HEK293T (cell line): ENCODE data around the gene PEAK1.
"Not testable (repeated sequence)": the region's sequence is repeated elsewhere in the genome, so short reads cannot be mapped to it uniquely, and the experiment has no call there.

ENCODE experiments used
- CTCF ChIA-PET: fragments of 350-600 bp; formaldehyde crosslinking; extraction: SDS; loops from one replicate; lab custom pipeline; 2021; ENCODE audit warnings: antibody characterized with exemption, inconsistent platforms; lab: Yijun Ruan, JAX
- POLR2A ChIA-PET: fragments of 350-600 bp; formaldehyde crosslinking; extraction: SDS; loops from one replicate; lab custom pipeline; 2020; ENCODE audit warnings: antibody characterized with exemption, inconsistent platforms; lab: Yijun Ruan, JAX
- DNase-seq: peaks from one replicate; pipeline ENCODE4 v3.0.0; 2012; ENCODE audit warnings: mixed read lengths; ENCODE audit errors: extremely low spot score
- ARNT ChIP-seq: fragments of 450-650 bp; IDR thresholded peaks from 2 replicates; pipeline ENCODE4 v1.6.1; 2017; ENCODE audit warnings: mild to moderate bottlenecking
- BHLHE40 ChIP-seq: fragments of 450-650 bp; IDR thresholded peaks from 2 replicates; pipeline ENCODE4 v1.6.1; 2016; ENCODE audit warnings: mild to moderate bottlenecking, moderate library complexity, borderline replicate concordance
- CTBP1 ChIP-seq: fragments of 450-650 bp; IDR thresholded peaks from 2 replicates; pipeline ENCODE4 v1.6.1; 2016; ENCODE audit warnings: borderline replicate concordance
- ELF4 ChIP-seq: fragments of 450-650 bp; IDR thresholded peaks from 2 replicates; pipeline ENCODE4 v1.6.1; 2017; ENCODE audit warnings: antibody characterized with exemption
- FOXA1 ChIP-seq: fragments of 450-650 bp; IDR thresholded peaks from 2 replicates; pipeline ENCODE4 v1.6.1; 2016; ENCODE audit warnings: mild to moderate bottlenecking
- FOXK2 ChIP-seq: fragments of 450-650 bp; IDR thresholded peaks from 2 replicates; pipeline ENCODE4 v1.6.1; 2016; ENCODE audit warnings: mild to moderate bottlenecking
- FOXM1 ChIP-seq: fragments of 450-650 bp; IDR thresholded peaks from 2 replicates; pipeline ENCODE4 v1.6.1; 2017; ENCODE audit warnings: mild to moderate bottlenecking, borderline replicate concordance
- HDGF ChIP-seq: fragments of 450-650 bp; IDR thresholded peaks from 2 replicates; pipeline ENCODE4 v1.6.1; 2017; ENCODE audit warnings: antibody characterized with exemption, borderline replicate concordance
- L3MBTL2 ChIP-seq: fragments of 450-650 bp; conservative IDR thresholded peaks from 2 replicates; pipeline ENCODE4 v1.6.1; 2016; ENCODE audit warnings: mild to moderate bottlenecking
- LEF1 ChIP-seq: fragments of 450-650 bp; IDR thresholded peaks from 2 replicates; pipeline ENCODE4 v1.6.1; 2017; ENCODE audit warnings: mild to moderate bottlenecking, borderline replicate concordance
- NFRKB ChIP-seq: fragments of 450-650 bp; IDR thresholded peaks from 2 replicates; pipeline ENCODE4 v1.6.1; 2016; ENCODE audit warnings: mild to moderate bottlenecking, moderate library complexity
- SP1 ChIP-seq: fragments of 450-650 bp; IDR thresholded peaks from 2 replicates; pipeline ENCODE4 v1.6.1; 2017
- SUZ12 ChIP-seq: fragments of 450-650 bp; IDR thresholded peaks from 2 replicates; pipeline ENCODE4 v1.6.1; 2016; ENCODE audit warnings: mild to moderate bottlenecking
- TARDBP ChIP-seq: fragments of 450-650 bp; IDR thresholded peaks from 2 replicates; pipeline ENCODE4 v1.6.1; 2016
- ZNF384 ChIP-seq: fragments of 450-650 bp; IDR thresholded peaks from 2 replicates; pipeline ENCODE4 v1.6.1; 2016
- TF ChIP-seq, protein P1 (sequence below): fragments of 450-650 bp; IDR thresholded peaks from 2 replicates; pipeline ENCODE4 v1.6.1; 2016

Gene PEAK1

GRCh38 chr15:77291107-77291506, 128.8 kb downstream of the PEAK1 start:
- no peak for DNase-seq
- no peak for TF ChIP-seq BHLHE40
- no peak for TF ChIP-seq LEF1
- no peak for TF ChIP-seq ZNF384
- TF ChIP-seq FOXK2, result no peak
- TF ChIP-seq ARNT, result no peak
- no peak for TF ChIP-seq TARDBP
- TF ChIP-seq, protein P1, sequence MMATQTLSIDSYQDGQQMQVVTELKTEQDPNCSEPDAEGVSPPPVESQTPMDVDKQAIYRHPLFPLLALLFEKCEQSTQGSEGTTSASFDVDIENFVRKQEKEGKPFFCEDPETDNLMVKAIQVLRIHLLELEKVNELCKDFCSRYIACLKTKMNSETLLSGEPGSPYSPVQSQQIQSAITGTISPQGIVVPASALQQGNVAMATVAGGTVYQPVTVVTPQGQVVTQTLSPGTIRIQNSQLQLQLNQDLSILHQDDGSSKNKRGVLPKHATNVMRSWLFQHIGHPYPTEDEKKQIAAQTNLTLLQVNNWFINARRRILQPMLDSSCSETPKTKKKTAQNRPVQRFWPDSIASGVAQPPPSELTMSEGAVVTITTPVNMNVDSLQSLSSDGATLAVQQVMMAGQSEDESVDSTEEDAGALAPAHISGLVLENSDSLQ, result no peak
- no peak for TF ChIP-seq NFRKB
- TF ChIP-seq HDGF, result no peak
- TF ChIP-seq SP1, result no peak
- no peak for TF ChIP-seq CTBP1
- POLR2A ChIA-PET, result no interaction called here
- CTCF ChIA-PET, result interaction anchor here (0.6 kb wide), 1 partner anchor 145 kb away, joined by 6 read pairs; no protein-coding TSS in a partner anchor

- TF ChIP-seq TARDBP (no peak), NFRKB (no peak), CTBP1 (no peak), FOXA1 (no peak), FOXM1 (no peak), ELF4 (no peak), BHLHE40 (no peak), L3MBTL2 (no peak), LEF1 (no peak), ZNF384 (no peak), SP1 (no peak), SUZ12 (no peak), HDGF (no peak), ARNT (no peak), FOXK2 (no peak)
- TF ChIP-seq, protein P1, result no peak
- DNase-seq, result no peak
- ChIA-PET CTCF (no interaction called here), POLR2A (no interaction called here)
These were observed 132.5 kb downstream of the PEAK1 start for GRCh38 chr15:77287385-77287784.

DNA sequence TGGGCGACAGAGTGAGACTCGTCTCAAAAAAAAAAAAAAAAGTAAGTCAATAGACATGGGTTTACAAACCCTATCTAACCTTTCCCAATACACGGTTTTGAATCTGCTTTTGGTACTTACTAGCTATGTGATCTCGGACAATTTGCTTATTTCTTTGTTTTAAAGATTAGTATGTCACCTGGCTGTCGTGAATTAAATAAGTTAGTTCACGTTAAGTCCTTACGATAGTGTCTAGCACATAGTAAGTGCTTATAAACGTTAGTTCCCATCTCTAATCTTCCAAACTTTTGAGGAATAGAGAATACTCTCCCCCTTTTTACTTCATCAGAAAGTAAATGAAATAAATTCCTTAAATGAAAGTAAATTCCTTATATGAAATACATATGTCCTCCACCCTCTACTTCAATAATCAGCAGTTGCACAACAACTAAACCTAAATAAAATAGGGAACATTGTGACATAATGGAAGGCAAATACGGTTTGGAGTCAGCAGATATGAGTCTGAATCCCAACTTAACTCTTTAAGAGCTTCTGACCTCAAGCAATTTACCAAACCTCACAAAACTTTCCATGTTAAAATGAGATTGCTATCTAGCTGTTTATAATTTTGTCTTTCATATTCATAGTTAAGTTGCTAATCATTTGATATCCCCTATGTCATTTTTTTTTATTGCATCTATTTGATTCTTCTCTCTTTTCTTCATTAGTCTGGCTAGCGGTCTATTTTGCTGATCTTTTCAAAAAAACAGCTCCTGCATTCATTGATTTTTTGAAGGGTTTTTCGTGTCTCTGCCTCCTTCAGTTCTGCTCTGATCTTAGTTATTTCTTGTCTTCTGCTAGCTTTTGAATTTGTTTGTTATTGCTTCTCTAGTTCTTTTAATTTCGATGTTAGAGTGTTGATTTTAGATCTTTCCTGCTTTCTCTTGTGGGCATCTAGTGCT, 134.6 kb downstream of the PEAK1 start:
- CTCF ChIA-PET, result no interaction called here
- POLR2A ChIA-PET, result no interaction called here
- DNase-seq, result no peak
- TF ChIP-seq BHLHE40 (no peak), SUZ12 (no peak), FOXM1 (no peak), L3MBTL2 (no peak), FOXK2 (no peak), SP1 (no peak), CTBP1 (no peak)

- CTCF ChIA-PET, result interaction anchor here (0.6 kb wide), 1 partner anchor 166 kb away, joined by 6 read pairs; no protein-coding TSS in a partner anchor
- no peak for DNase-seq
- POLR2A ChIA-PET, result no interaction called here
- TF ChIP-seq ELF4 (no peak), ZNF384 (no peak), CTBP1 (no peak), LEF1 (no peak), SUZ12 (no peak), SP1 (no peak), FOXA1 (no peak), ARNT (no peak), HDGF (no peak), FOXM1 (no peak), BHLHE40 (no peak), FOXK2 (no peak), L3MBTL2 (no peak), TARDBP (no peak), NFRKB (no peak)
- TF ChIP-seq, protein P1, result no peak
These were observed 137.6 kb downstream of the PEAK1 start for GRCh38 chr15:77282333-77282732.

- DNase-seq, result no peak
- TF ChIP-seq NFRKB (no peak), HDGF (no peak), SP1 (no peak), L3MBTL2 (no peak), FOXM1 (no peak)
- POLR2A ChIA-PET, result no interaction called here
- CTCF ChIA-PET, result no interaction called here
These were observed 143.0 kb downstream of the PEAK1 start for GRCh38 chr15:77276943-77277342.

DNA sequence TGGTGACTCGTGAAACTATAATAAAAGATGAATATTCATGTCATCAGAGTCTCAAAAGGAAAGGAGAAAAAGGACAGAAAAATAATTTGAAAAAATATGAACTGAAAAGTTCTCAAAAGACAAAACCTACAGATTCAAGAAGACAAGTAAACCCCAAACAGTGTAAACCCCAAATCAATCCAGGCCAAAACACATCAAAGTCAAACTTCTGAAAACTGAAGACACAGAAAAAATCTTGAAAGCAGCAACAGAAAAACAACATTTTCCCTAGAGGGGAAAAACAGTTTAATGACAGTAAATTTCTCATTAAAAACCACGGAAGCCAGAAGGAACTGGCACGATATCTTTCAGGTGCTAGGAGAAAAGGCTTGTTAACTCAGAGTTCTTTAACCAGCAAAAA, 143.8 kb downstream of the PEAK1 start:
- CTCF ChIA-PET, result no interaction called here
- POLR2A ChIA-PET, result no interaction called here
- no peak for TF ChIP-seq L3MBTL2
- TF ChIP-seq ELF4, result no peak
- TF ChIP-seq, protein P1, result no peak
- TF ChIP-seq SUZ12, result no peak
- no peak for DNase-seq

- DNase-seq, POLR2A ChIA-PET, CTCF ChIA-PET: not testable (repeated sequence)
These were observed 146.8 kb downstream of the PEAK1 start for GRCh38 chr15:77273136-77273535.
